SK-N-MC (cell line): ENCODE measurements around the gene PTPRK.

Experiments used
- EZH2 ChIP-seq: fragments of 200-600 bp; sonication (generic); IDR thresholded peaks from one replicate; pipeline ENCODE4 v1.6.1; 2017; ENCODE audit warnings: antibody characterized with exemption
- FOXP2 ChIP-seq: optimal IDR thresholded peaks from 2 replicates; pipeline ENCODE3; 2011; ENCODE audit warnings: mild to moderate bottlenecking, moderate library complexity; ENCODE audit not compliant: insufficient read depth; ENCODE audit errors: extremely low read length, control extremely low read depth
- POLR2AphosphoS5 ChIP-seq: IDR thresholded peaks from 2 replicates; pipeline ENCODE4 v1.6.1; 2012; ENCODE audit warnings: mild to moderate bottlenecking, low read depth, low read length, borderline replicate concordance

GRCh38 chr6:128305228-128305627, 215.2 kb downstream of the PTPRK start:
- TF ChIP-seq POLR2AphosphoS5 (no peak), EZH2 (no peak), FOXP2 (no peak)
